ENCODE measurements around the gene CIT. TPM values are rescaled to one million over a fixed set of nuclear protein-coding genes. Genes with fewer than 3 reads are reported as not detected.

Gene CIT
- total RNA-seq, 1 experiment from 2014 or later = 58.9 TPM

- H2AFZ ChIP-seq (ENCODE audit: low read length) = no peak overlapping the region
- no peaks in the 10 kb centered on the region for H3F3A ChIP-seq (ENCODE audit: low read length, unreplicated experiment)
- no peaks in the 10 kb centered on the region for H3K9me3 ChIP-seq (ENCODE audit: low read length)
- no peak overlapping the region for H3K4me3 ChIP-seq (ENCODE audit: low read length)
- no peak for TF ChIP-seq EZH2phosphoT487 (IDR thresholded peaks at IDR 0.05; ENCODE audit: borderline replicate concordance, low read length)
- TF ChIP-seq CTCF (conservative IDR thresholded peaks at IDR 0.05; ENCODE audit: low read depth, low read length) = no peak
- TF ChIP-seq EZH2 (IDR thresholded peaks at IDR 0.05; ENCODE audit: low read length, unreplicated experiment) = no peak
- no peaks in the 10 kb centered on the region for H3K27me3 ChIP-seq (ENCODE audit: low read length)
- H3K9me2 ChIP-seq (replicated peaks; ENCODE audit: low read length) = no peaks in the 10 kb centered on the region
- no peaks in the 10 kb centered on the region for H4K20me1 ChIP-seq (ENCODE audit: low read length)
- H3K79me2 ChIP-seq (ENCODE audit: low read length) = no peaks in the 10 kb centered on the region
- CTCF ChIA-PET = interaction anchor here (1.4 kb wide), 1 partner anchor 87 kb away, joined by 9 read pairs; no protein-coding TSS in a partner anchor
- H3K27ac ChIP-seq (ENCODE audit: low read length) = peak overlapping the region; percentile 75
- no peak overlapping the region for H3K9ac ChIP-seq (ENCODE audit: low read length)
- H3K36me3 ChIP-seq (ENCODE audit: low read depth, low read length) = peaks cover 22% of the 10 kb centered on the region; the same call in 1 of the 2 replicates
- no TSS peak for BruUV-seq (replicated peaks)
- POLR2A ChIA-PET (ENCODE audit: unreplicated experiment) = no interaction called here
- peaks cover 19% of the 10 kb centered on the region for H3K4me1 ChIP-seq (ENCODE audit: insufficient read depth, low read length)
- ATAC-seq = no peak
- peak overlapping the region; percentile 40; the same call in 1 of the 2 replicates for H3K4me2 ChIP-seq (ENCODE audit: low read length)
- DNase-seq = no peak
- intact Hi-C loops (cut with micrococcal nuclease) = no loop called here
Observed at GRCh38 chr12:119694111-119694510, 183.0 kb downstream of the CIT start.

GRCh38 chr12:119693511-119693910 is 183.6 kb downstream of the CIT start:
- no peaks in the 10 kb centered on the region for H3K9me3 ChIP-seq (ENCODE audit: low read length)
- CTCF ChIA-PET = no interaction called here
- BruUV-seq (replicated peaks) = no TSS peak
- H3K36me3 ChIP-seq (ENCODE audit: low read depth, low read length) = peaks cover 22% of the 10 kb centered on the region; the same call in 1 of the 2 replicates
- intact Hi-C loops (cut with micrococcal nuclease) = loop anchor here (1.0 to 2.0 kb wide), 3 partner anchors 23 to 209 kb away; no protein-coding TSS in a partner anchor
- no peak overlapping the region for H2AFZ ChIP-seq (ENCODE audit: low read length)
- H3K27me3 ChIP-seq (ENCODE audit: low read length) = no peaks in the 10 kb centered on the region
- H3K4me3 ChIP-seq (ENCODE audit: low read length) = no peak overlapping the region
- no peaks in the 10 kb centered on the region for H3F3A ChIP-seq (ENCODE audit: low read length, unreplicated experiment)
- peak overlapping the region; percentile 75 for H3K27ac ChIP-seq (ENCODE audit: low read length)
- no peaks in the 10 kb centered on the region for H3K79me2 ChIP-seq (ENCODE audit: low read length)
- POLR2A ChIA-PET (ENCODE audit: unreplicated experiment) = no interaction called here
- H3K4me2 ChIP-seq (ENCODE audit: low read length) = peak overlapping the region; percentile 40
- H4K20me1 ChIP-seq (ENCODE audit: low read length) = no peaks in the 10 kb centered on the region
- TF ChIP-seq EZH2phosphoT487 (IDR thresholded peaks at IDR 0.05; ENCODE audit: borderline replicate concordance, low read length) = no peak
- peaks cover 19% of the 10 kb centered on the region for H3K4me1 ChIP-seq (ENCODE audit: insufficient read depth, low read length)
- peak overlapping the region; percentile 7; the same call in 1 of the 2 replicates for H3K9ac ChIP-seq (ENCODE audit: low read length)
- no peak; the same call in 1 of the 2 replicates for ATAC-seq
- DNase-seq = no peak
- H3K9me2 ChIP-seq (replicated peaks; ENCODE audit: low read length) = no peaks in the 10 kb centered on the region

DNA sequence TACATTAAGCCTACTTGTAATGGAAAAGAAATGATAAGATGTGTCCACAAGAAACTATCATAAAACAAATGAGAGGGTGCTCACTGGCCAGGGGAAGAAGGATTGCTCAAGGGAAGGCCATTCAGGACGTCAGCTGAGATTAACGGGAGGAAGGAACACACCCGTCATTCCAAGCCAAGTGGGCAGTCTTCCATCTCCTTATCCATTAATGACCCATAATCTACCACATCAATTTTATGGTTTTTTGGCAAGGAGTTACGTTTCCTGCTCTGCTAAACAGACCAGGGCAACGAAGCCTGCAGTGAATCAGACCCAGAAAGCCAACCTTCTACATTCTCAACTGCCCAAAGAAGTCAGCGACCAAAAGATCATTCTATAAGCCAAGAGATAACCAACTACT is 184.1 kb downstream of the CIT start:
- Histone ChIP-seq H3K4me3 (ENCODE audit: low read length) (no peak overlapping the region), H2AFZ (ENCODE audit: low read length) (no peak overlapping the region), H3K4me1 (ENCODE audit: insufficient read depth, low read length) (peaks cover 19% of the 10 kb centered on the region), H4K20me1 (ENCODE audit: low read length) (no peaks in the 10 kb centered on the region), H3K9ac (ENCODE audit: low read length) (no peak overlapping the region), H3F3A (ENCODE audit: low read length, unreplicated experiment) (no peaks in the 10 kb centered on the region), H3K27ac (ENCODE audit: low read length) (peak overlapping the region; percentile 75), H3K9me3 (ENCODE audit: low read length) (no peaks in the 10 kb centered on the region), H3K79me2 (ENCODE audit: low read length) (no peaks in the 10 kb centered on the region), H3K9me2 (replicated peaks; ENCODE audit: low read length) (no peaks in the 10 kb centered on the region), H3K4me2 (ENCODE audit: low read length) (peak overlapping the region; percentile 40), H3K27me3 (ENCODE audit: low read length) (no peaks in the 10 kb centered on the region), H3K36me3 (ENCODE audit: low read depth, low read length) (peaks cover 21% of the 10 kb centered on the region; the same call in 1 of the 2 replicates)
- intact Hi-C loops (cut with micrococcal nuclease) = loop anchor here (1.0 to 2.0 kb wide), 3 partner anchors 23 to 210 kb away; no protein-coding TSS in a partner anchor
- no TSS peak for BruUV-seq (replicated peaks)
- TF ChIP-seq EZH2 (IDR thresholded peaks at IDR 0.05; ENCODE audit: low read length, unreplicated experiment) = no peak
- CTCF ChIA-PET = no interaction called here
- peak; percentile 97 for ATAC-seq
- peak; percentile 98 for DNase-seq
- POLR2A ChIA-PET (ENCODE audit: unreplicated experiment) = no interaction called here
